Fibroblast of lung (primary cell): ENCODE results near the gene POLG. TPM values are rescaled to one million over a fixed set of nuclear protein-coding genes. Genes with fewer than 3 reads are reported as not detected.

Experiments used
- DNase-seq, 2 donors: peaks; one replicate each; pipeline versions ENCODE4 v3.0.0 to v3.0.0-alpha.2; 2010; ENCODE audit warnings: low read depth in 2 of 2
- H2AFZ ChIP-seq: 2 replicates; pipeline ENCODE4 v1.5.1; 2012; ENCODE audit warnings: low read length, control low read depth, inconsistent platforms
- H3K27ac ChIP-seq: 2 replicates; pipeline ENCODE4 v1.5.1; 2011; ENCODE audit warnings: low read length, control low read depth; ENCODE audit not compliant: insufficient read depth
- H3K27me3 ChIP-seq: 2 replicates; pipeline ENCODE4 v1.5.1; 2011; ENCODE audit warnings: mild to moderate bottlenecking, low read length; ENCODE audit not compliant: control insufficient read depth, insufficient read depth
- H3K36me3 ChIP-seq: 2 replicates; pipeline ENCODE4 v1.5.1; 2011; ENCODE audit warnings: low read length; ENCODE audit not compliant: control insufficient read depth, insufficient read depth
- H3K4me1 ChIP-seq: 2 replicates; pipeline ENCODE4 v1.5.1; 2011; ENCODE audit warnings: low read length; ENCODE audit not compliant: control insufficient read depth, insufficient read depth; ENCODE audit errors: extremely low read depth
- H3K4me2 ChIP-seq: 2 replicates; pipeline ENCODE4 v1.5.1; 2011; ENCODE audit warnings: low read length, control low read depth; ENCODE audit not compliant: insufficient read depth; ENCODE audit errors: extremely low read depth
- H3K4me3 ChIP-seq, 4 experiments: fragments of 200-600 bp in 1 of 4; sonication (generic) in 1 of 4; replicated peaks in 1 of 4; 2 replicates each; pipeline ENCODE4 v1.5.1; 2011 to 2016; ENCODE audit warnings: low read length in 4 of 4, low read depth in 3 of 4, mild to moderate bottlenecking in 3 of 4, control low read depth in 2 of 4, inconsistent platforms in 1 of 4, mixed read lengths in 1 of 4; ENCODE audit not compliant: insufficient read depth in 1 of 4; ENCODE audit errors: control extremely low read depth in 1 of 4
- H3K79me2 ChIP-seq: 2 replicates; pipeline ENCODE4 v1.5.1; 2012; ENCODE audit warnings: mild to moderate bottlenecking, low read length, inconsistent platforms; ENCODE audit not compliant: control insufficient read depth, insufficient read depth
- H3K9ac ChIP-seq: 2 replicates; pipeline ENCODE4 v1.5.1; 2011; ENCODE audit warnings: mild to moderate bottlenecking, low read length, control low read depth; ENCODE audit not compliant: insufficient read depth
- H3K9me3 ChIP-seq: 2 replicates; pipeline ENCODE4 v1.5.1; 2012; ENCODE audit warnings: low read depth, low read length; ENCODE audit not compliant: control insufficient read depth, insufficient read depth
- H4K20me1 ChIP-seq: 2 replicates; pipeline ENCODE4 v1.5.1; 2011; ENCODE audit warnings: low read length; ENCODE audit not compliant: control insufficient read depth, insufficient read depth; ENCODE audit errors: extremely low read depth
- CTCF ChIP-seq, 2 donors: IDR thresholded peaks in 1 of 2; conservative IDR thresholded peaks in 1 of 2; 1 replicate in 1 of 2; 2 replicates in 1 of 2; pipeline ENCODE4 v1.5.1; 2011 to 2012; ENCODE audit warnings: low read length in 2 of 2, control low read depth in 1 of 2, inconsistent platforms in 1 of 2, low read depth in 1 of 2, mild to moderate bottlenecking in 1 of 2
- EZH2 ChIP-seq: IDR thresholded peaks from 2 replicates; pipeline ENCODE4 v1.5.1; 2012; ENCODE audit warnings: low read length, control low read depth, mild to moderate bottlenecking; ENCODE audit errors: missing control alignments
- polyA plus RNA-seq, 2 donors: library from polyadenylated mRNA; depleted of rRNA in 1 of 2; stranded (reverse) in 1 of 2; unstranded in 1 of 2; fragments of >200 nt; gene quantifications; 2 replicates each; pipeline ENCODE4 v1.2.1, GENCODE V29; 2011 to 2012; ENCODE audit warnings: missing spikeins in 1 of 2
- total RNA-seq: library from RNA; depleted of rRNA; stranded (reverse); fragments of >200 nt; gene quantifications from 2 replicates; pipeline ENCODE4 v1.2.1, GENCODE V29; 2014

Gene POLG
- total and polyA plus RNA-seq, 2 donors (not counting 1 experiment from before 2014, with no cell fraction given) = 20.4 to 61.3 TPM

- no peak for DNase-seq
- no peak for TF ChIP-seq EZH2
- no peak for TF ChIP-seq CTCF (conservative IDR thresholded peaks at IDR 0.05 in 1 of 2, IDR thresholded peaks at IDR 0.05 in 1 of 2; ENCODE audit: low read depth in 1 of 2, low read length in 2 of 2)
- H3K4me1 ChIP-seq = peaks cover 10% of the 10 kb centered on the region
- no peaks in the 10 kb centered on the region for H3K27me3 ChIP-seq
- H2AFZ ChIP-seq = no peak overlapping the region
- no peak overlapping the region for H3K9ac ChIP-seq
- H3K36me3 ChIP-seq = peaks cover 61% of the 10 kb centered on the region
- no peak overlapping the region for H3K4me3 ChIP-seq
- no peaks in the 10 kb centered on the region for H3K9me3 ChIP-seq
- no peaks in the 10 kb centered on the region for H4K20me1 ChIP-seq
- H3K27ac ChIP-seq = no peak overlapping the region
- peaks cover 49% of the 10 kb centered on the region for H3K79me2 ChIP-seq
- H3K4me2 ChIP-seq = no peak overlapping the region
These were observed 6.0 kb downstream of the POLG start for GRCh38 chr15:89328398-89329254.

GRCh38 chr15:89327113-89327512 is 7.5 kb downstream of the POLG start:
- Histone ChIP-seq H3K9me3 (no peaks in the 10 kb centered on the region), H4K20me1 (no peaks in the 10 kb centered on the region), H3K79me2 (peaks cover 36% of the 10 kb centered on the region), H3K4me3 (no peak overlapping the region), H2AFZ (no peak overlapping the region), H3K36me3 (peaks cover 65% of the 10 kb centered on the region), H3K4me2 (no peak overlapping the region), H3K27me3 (no peaks in the 10 kb centered on the region), H3K4me1 (peaks cover 6% of the 10 kb centered on the region), H3K9ac (no peak overlapping the region), H3K27ac (no peak overlapping the region)
- DNase-seq = no peak
- TF ChIP-seq EZH2 (no peak), CTCF (conservative IDR thresholded peaks at IDR 0.05 in 1 of 2, IDR thresholded peaks at IDR 0.05 in 1 of 2; ENCODE audit: low read depth in 1 of 2, low read length in 2 of 2) (no peak)

- Histone ChIP-seq H2AFZ (no peak overlapping the region), H4K20me1 (no peaks in the 10 kb centered on the region), H3K4me2 (no peak overlapping the region), H3K4me1 (peaks cover under 1% of the 10 kb centered on the region), H3K79me2 (peaks cover 28% of the 10 kb centered on the region), H3K27ac (no peak overlapping the region), H3K27me3 (no peaks in the 10 kb centered on the region), H3K36me3 (peaks cover 70% of the 10 kb centered on the region), H3K4me3 (no peak overlapping the region), H3K9me3 (no peaks in the 10 kb centered on the region), H3K9ac (no peak overlapping the region)
- no peak for DNase-seq
- no peak for TF ChIP-seq EZH2
- TF ChIP-seq CTCF (conservative IDR thresholded peaks at IDR 0.05 in 1 of 2, IDR thresholded peaks at IDR 0.05 in 1 of 2; ENCODE audit: low read depth in 1 of 2, low read length in 2 of 2) = no peak
These were observed 8.3 kb downstream of the POLG start for GRCh38 chr15:89326316-89326715.
